Measurements from ENCODE around the gene MEX3D.

DNA sequence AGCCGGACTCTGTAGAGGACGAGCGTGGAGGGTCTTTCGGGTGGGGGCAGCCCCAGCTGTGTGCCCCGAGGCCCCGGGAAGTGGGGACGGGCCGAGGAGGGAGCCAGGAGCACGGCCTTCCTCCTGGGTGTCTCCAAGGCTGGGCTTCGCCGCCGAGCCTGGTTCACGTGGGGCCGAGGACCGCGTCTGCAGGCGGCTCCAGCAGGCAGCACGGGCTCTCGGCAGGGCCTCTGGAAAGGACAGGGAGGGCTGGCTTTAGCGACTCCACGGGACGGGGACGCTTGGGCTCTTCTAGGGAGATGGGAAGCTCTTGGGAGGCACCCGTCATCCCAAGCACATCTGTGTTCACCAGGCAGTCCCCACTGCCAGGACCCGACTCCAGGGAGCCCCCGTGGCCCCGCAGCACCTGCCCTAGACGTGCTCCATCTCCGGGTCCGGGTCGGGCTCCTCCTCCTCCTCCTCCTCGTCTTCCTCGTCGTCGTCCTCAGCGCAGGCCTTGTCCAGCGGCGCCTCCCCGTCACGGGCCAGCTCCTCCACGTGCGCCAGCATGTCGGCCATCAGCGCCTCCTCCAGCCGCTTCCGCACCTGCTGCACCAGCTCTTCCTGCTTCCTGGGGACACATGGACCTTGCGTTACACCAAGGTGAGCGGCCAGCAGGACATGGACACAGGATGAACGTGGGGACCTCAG is 9.9 kb upstream of the MEX3D start:
- TF ChIP-seq, protein P1, sequence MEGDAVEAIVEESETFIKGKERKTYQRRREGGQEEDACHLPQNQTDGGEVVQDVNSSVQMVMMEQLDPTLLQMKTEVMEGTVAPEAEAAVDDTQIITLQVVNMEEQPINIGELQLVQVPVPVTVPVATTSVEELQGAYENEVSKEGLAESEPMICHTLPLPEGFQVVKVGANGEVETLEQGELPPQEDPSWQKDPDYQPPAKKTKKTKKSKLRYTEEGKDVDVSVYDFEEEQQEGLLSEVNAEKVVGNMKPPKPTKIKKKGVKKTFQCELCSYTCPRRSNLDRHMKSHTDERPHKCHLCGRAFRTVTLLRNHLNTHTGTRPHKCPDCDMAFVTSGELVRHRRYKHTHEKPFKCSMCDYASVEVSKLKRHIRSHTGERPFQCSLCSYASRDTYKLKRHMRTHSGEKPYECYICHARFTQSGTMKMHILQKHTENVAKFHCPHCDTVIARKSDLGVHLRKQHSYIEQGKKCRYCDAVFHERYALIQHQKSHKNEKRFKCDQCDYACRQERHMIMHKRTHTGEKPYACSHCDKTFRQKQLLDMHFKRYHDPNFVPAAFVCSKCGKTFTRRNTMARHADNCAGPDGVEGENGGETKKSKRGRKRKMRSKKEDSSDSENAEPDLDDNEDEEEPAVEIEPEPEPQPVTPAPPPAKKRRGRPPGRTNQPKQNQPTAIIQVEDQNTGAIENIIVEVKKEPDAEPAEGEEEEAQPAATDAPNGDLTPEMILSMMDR (IDR thresholded peaks at IDR 0.05; ENCODE audit: insufficient read depth, low read depth, low read length): no peak
- no peak for TF ChIP-seq EZH2 (IDR thresholded peaks at IDR 0.05; ENCODE audit: insufficient read depth, low read length)
